Stimulated activated CD8-positive, alpha-beta memory T cell treated with anti-CD3 and anti-CD28 coated beads, Interleukin-4, amount 100 ng/mL, for 48 hours (primary cell): ENCODE data around the gene FBXO10.
"Not testable (repeated sequence)": the region's sequence is repeated elsewhere in the genome, so short reads cannot be mapped to it uniquely, and the experiment has no call there.

Source experiments
- DNase-seq: peaks from one replicate; pipeline ENCODE4 v3.0.0-alpha.2; 2020

FBXO10 gene, protein sequence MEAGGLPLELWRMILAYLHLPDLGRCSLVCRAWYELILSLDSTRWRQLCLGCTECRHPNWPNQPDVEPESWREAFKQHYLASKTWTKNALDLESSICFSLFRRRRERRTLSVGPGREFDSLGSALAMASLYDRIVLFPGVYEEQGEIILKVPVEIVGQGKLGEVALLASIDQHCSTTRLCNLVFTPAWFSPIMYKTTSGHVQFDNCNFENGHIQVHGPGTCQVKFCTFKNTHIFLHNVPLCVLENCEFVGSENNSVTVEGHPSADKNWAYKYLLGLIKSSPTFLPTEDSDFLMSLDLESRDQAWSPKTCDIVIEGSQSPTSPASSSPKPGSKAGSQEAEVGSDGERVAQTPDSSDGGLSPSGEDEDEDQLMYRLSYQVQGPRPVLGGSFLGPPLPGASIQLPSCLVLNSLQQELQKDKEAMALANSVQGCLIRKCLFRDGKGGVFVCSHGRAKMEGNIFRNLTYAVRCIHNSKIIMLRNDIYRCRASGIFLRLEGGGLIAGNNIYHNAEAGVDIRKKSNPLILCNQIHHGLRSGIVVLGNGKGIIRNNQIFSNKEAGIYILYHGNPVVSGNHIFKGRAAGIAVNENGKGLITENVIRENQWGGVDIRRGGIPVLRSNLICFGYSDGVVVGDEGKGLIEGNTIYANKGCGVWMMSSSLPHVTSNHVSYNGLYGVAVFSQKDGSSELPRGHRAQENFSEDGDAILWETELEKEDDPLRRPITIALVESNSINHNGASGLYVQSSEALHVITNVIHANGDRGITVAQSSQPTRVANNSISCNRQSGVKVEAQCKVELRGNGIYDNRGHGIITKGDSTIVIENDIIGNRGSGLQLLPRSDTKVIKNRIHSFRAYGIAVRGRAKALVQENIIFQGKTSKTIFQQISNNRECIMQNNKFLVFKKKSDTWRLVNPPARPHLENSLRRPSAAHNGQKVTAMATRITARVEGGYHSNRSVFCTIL

DNA sequence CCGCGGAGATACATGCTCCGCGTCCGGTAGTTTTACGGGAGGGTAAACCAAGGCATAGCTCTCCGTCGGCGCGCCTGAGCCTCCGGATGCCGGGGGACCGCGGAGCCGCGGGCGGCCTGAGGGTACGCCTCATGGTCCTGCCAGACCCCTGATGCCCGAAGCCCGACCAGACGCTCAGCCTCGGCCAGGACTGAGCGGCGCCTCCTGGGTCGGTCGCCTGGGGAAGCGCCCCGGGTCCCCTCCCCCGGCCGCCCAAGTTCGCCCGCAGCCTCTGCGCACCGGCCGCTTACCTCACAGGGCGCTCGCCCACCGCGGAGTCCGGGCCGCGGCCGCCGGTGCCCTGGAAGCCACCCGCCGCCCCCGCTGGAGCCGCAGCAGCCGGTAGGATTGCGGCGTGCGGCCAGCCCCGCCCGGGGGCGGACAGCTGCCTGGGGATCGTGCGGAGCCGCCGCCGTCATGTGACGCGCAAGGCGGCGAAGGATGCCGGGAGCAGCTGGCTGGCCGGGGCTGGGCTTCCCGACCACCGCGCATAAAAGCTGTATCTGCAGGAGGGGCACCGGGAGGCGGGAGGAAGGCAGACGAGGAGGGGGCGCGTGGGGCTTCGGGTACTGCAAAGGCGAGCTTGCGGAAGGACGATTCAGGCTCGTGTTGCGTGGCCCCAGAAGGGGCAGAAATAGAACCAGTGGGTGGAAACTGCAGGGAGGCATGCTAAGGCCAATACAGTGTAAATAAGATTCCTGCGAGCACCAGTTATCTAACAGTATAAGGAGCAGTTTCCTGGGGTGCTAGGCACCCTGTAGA lies at the start of gene FBXO10:
TSS of gene FBXO10 (minus strand) at position 460 of the 801 bp plus-strand sequence. CDS start 34,612 bp downstream, outside the sequence.
- peak; percentile 61 for DNase-seq

- DNase-seq, result no peak
Observed at GRCh38 chr9:37625758-37626147, 49.6 kb upstream of the FBXO10 start.

- DNase-seq, result no peak
Observed at GRCh38 chr9:37625036-37625757, 49.0 kb upstream of the FBXO10 start.

- DNase-seq, result no peak
Observed at GRCh38 chr9:37624073-37624472, 47.9 kb upstream of the FBXO10 start.

DNA sequence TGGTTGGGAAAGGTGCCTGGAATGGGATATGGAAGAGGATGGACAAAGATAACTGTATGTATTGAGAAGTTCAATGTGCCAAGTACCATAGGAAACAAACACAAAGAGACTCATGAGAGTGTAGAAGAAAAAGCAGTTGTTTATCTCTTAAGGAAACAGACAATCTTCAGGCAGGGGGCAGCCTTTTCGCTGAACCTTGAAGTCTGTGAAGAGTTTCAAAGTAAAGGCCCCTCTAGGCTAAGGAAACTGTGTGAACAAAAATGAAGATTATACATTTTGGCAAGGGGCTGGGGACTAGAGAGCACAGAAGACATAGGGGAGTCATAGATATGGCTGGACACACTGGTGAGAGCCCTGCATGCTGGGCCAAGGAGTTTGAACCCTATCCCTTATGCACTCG lies 47.1 kb upstream of the FBXO10 start:
- no peak for DNase-seq

DNA sequence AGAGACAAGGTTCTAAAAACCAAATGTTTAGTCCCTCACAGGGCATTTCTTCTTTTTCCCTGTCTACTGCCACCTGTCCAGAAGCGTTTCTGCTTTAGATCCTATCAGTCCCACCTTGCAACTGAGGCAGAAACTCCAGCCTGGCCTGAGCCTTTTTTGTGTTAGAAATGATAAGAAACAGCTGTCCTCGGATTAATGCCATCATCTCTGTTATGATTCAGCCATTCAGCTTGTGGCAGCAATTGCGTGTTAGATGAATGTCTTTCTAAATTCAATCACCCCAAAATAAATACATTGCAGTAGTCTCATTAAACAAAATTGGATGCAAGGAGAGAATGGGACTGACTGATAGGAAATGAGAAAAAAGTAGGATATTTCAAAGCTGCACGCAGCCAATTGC lies 46.3 kb upstream of the FBXO10 start:
- DNase-seq, result no peak

- no peak for DNase-seq
Observed at GRCh38 chr9:37621273-37622121, 45.3 kb upstream of the FBXO10 start.

- DNase-seq, result no peak
Observed at GRCh38 chr9:37620396-37620795, 44.2 kb upstream of the FBXO10 start.

GRCh38 chr9:37619806-37620205 lies 43.6 kb upstream of the FBXO10 start:
- no peak for DNase-seq

DNA sequence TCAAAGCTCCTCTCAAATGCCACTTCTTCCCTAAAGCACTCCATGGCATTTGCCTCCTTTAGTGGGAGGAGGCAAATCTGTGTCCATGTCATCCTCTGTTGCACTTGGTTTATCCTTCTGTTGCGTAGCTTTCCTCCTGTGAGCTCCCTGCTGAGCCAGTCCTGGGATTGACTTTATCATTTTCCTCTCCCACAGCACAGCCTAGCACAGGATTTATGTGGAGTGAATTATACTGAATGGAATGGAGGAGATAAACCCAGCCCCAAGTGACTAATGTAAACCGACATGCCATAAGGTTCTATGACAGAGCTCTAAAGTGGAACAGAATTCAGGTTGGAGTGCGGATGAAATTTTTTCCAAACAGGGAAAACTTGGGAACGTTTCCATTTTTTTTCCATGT lies 42.6 kb upstream of the FBXO10 start:
- no peak for DNase-seq

- no peak for DNase-seq
Observed at GRCh38 chr9:37617832-37618231, 41.7 kb upstream of the FBXO10 start.

DNA sequence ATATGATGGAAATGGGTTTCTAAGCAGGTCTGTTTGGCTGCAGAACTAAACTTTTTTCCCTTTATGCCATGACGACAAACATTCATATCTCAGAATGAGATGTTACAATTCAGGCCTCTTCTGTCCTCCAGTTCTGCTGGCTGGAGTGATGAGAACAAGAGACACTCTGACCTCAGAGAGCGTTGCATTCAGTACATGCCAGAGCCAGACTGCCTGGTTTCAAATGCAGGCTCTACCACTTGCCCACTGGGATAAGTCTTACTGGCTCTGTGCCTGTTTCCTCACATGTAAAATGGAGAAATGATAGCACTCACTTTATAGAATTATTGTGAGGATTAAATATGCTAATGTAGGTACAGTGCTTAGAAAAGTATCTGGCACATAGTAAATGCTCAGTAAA lies 41.0 kb upstream of the FBXO10 start:
- DNase-seq, result no peak

- no peak for DNase-seq
Observed at GRCh38 chr9:37611961-37612360, 35.8 kb upstream of the FBXO10 start.

DNA sequence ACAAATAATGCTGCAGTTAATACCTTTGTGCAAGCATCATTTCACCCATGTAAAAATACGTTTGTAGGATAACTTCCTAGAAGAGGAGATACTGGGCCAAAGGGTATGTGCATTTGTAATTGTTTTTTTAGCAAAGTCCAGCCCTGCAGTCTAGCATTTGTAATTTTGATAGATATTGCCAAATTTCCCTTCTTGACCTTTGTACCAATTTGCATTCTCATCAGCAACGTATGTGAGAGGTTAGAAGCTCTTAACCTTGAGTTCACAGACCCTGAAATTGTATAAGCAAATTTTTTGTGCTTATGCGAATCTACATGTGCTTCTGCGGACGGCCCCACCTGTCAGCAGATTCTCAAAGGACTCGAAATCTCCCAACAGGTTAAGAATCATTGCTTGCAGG lies 34.8 kb upstream of the FBXO10 start:
- DNase-seq, result no peak

- no peak for DNase-seq
Observed at GRCh38 chr9:37609735-37610397, 33.7 kb upstream of the FBXO10 start.

DNA sequence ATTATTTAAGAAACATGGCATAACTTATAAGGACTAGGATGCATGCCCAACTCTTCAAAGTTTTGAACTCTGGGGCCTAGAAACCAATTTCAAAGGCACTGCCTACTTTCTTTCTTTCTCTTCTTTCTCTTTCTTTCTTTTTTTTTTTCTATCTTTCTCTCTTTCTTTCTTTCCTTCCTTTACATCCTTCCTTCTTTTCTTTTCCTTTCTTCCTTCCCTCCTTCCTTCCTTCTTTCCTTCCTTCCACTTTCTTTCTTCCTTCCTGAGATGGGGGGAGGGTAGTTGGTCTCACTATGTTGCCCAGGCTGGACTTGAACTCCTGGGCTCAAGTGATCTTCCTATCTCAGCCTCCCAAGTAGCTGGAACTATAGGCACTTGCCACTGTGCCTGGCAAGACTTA lies 32.1 kb upstream of the FBXO10 start:
- DNase-seq, result no peak

- no peak for DNase-seq
Observed at GRCh38 chr9:37604296-37604695, 28.1 kb upstream of the FBXO10 start.

GRCh38 chr9:37602817-37603216 lies 26.6 kb upstream of the FBXO10 start:
- no peak for DNase-seq

- DNase-seq, result not testable (repeated sequence)
Observed at GRCh38 chr9:37602061-37602460, 25.9 kb upstream of the FBXO10 start.

- no peak for DNase-seq
Observed at GRCh38 chr9:37596504-37596903, 20.3 kb upstream of the FBXO10 start.
